ENCODE data around the gene CA5A.
"Not testable (repeated sequence)": the region's sequence is repeated elsewhere in the genome, so short reads cannot be mapped to it uniquely, and the experiment has no call there.

The CA5A gene

GRCh38 chr16:87896924-87897520 is 39.3 kb downstream of the CA5A start:
- not testable (repeated sequence) for H3K9me3 ChIP-seq (ENCODE audit: insufficient read depth, low read depth, low read length); H3K36me3 ChIP-seq (ENCODE audit: insufficient read depth, low read depth, low read length); H3K9ac ChIP-seq (ENCODE audit: low read depth, low read length); H3K4me1 ChIP-seq (ENCODE audit: insufficient read depth, low read length); H3K4me3 ChIP-seq (ENCODE audit: low read length); H3K27me3 ChIP-seq (ENCODE audit: insufficient read depth, low read length); H3K27ac ChIP-seq (ENCODE audit: low read length)

DNA sequence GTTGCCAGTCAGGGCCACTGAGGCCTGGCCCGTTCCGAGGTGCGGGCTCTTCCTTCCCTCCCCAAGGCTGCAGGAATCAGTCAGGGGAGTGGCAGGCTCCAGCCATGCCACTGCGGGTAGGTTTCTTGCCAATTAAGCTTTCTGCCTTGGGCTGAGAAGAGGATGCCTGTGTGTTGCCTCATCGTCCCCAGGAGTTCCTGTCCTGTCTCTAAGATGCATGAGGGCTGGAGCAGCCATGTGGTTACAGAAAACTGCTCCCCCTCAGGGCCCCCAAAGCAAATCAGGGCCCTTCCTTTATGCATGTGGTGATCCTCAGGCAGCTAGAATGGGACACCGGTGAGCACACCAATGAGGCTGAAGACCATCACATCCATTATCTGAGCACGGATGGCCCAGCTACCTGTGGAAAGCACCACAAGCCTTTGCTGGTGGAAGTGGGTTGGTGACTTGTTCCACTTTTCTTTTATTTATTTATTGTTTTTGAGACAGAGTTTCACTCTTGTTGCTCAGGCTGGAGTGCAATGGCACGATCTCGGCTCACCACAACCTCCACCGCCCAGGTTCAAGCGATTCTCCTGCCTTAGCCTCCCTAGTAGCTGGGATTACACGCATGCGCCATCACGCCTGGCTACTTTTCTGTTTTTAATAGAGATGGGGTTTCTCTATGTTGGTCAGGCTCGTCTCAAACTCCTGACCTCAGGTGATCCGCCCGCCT is 40.0 kb downstream of the CA5A start:
- H3K36me3 ChIP-seq (ENCODE audit: insufficient read depth, low read depth, low read length); H3K4me1 ChIP-seq (ENCODE audit: insufficient read depth, low read length); H3K27ac ChIP-seq (ENCODE audit: low read length); H3K9me3 ChIP-seq (ENCODE audit: insufficient read depth, low read depth, low read length); H3K4me3 ChIP-seq (ENCODE audit: low read length); H3K27me3 ChIP-seq (ENCODE audit: insufficient read depth, low read length); H3K9ac ChIP-seq (ENCODE audit: low read depth, low read length): not testable (repeated sequence)

- Histone ChIP-seq H3K4me3 (ENCODE audit: low read length) (no peak overlapping the region), H3K27ac (ENCODE audit: low read length) (no peak overlapping the region), H3K9ac (ENCODE audit: low read depth, low read length) (no peak overlapping the region), H3K9me3 (ENCODE audit: insufficient read depth, low read depth, low read length) (no peaks in the 10 kb centered on the region), H3K36me3 (ENCODE audit: insufficient read depth, low read depth, low read length) (no peaks in the 10 kb centered on the region), H3K27me3 (ENCODE audit: insufficient read depth, low read length) (no peaks in the 10 kb centered on the region), H3K4me1 (ENCODE audit: insufficient read depth, low read length) (no peaks in the 10 kb centered on the region)
Measured at GRCh38 chr16:87895641-87896141, 40.6 kb downstream of the CA5A start.

DNA sequence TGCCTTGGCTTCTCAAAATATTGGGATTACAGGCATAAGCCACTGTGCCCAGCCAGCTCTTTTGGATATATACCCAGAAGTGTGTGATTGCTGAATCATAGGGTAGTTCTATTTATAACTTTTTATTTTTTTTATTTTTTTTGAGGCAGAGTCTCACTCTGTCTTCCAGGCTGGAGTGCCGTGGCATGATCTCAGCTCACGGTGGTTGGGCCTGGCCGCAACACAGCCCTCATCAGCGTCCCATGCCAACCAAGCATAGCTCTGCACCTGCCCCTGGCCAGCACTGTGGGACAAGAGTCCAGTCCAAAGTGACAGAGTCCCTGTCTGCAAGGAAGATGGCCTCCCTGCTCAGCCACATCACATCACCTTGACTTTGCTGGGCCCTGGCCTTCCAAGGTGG is 42.3 kb downstream of the CA5A start:
- H3K27ac ChIP-seq (ENCODE audit: low read length); H3K9ac ChIP-seq (ENCODE audit: low read depth, low read length); H3K27me3 ChIP-seq (ENCODE audit: insufficient read depth, low read length); H3K36me3 ChIP-seq (ENCODE audit: insufficient read depth, low read depth, low read length); H3K9me3 ChIP-seq (ENCODE audit: insufficient read depth, low read depth, low read length); H3K4me1 ChIP-seq (ENCODE audit: insufficient read depth, low read length); H3K4me3 ChIP-seq (ENCODE audit: low read length): not testable (repeated sequence)

DNA sequence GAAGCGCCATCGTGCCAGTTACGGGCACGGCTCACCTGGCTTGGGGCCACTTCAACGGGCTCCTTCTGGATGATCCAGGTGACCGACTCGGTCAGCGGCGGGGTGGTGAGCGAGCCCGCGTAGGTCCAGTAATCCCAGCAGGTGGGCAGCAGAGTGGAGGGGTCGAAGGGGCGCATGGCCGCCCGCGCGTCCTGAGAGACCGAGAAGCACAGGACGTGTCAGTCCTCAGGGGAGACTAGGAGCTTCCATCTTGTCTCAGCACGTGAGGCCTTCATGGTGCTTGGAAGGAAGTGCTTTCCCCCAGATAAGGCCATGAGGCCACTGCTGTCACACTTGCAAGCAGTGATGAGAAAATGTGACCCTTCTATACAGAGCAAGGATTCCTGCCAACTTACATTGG is 44.6 kb downstream of the CA5A start:
- Histone ChIP-seq H3K9ac (ENCODE audit: low read depth, low read length) (no peak overlapping the region), H3K36me3 (ENCODE audit: insufficient read depth, low read depth, low read length) (no peaks in the 10 kb centered on the region), H3K4me3 (ENCODE audit: low read length) (no peak overlapping the region), H3K27ac (ENCODE audit: low read length) (no peak overlapping the region), H3K9me3 (ENCODE audit: insufficient read depth, low read depth, low read length) (no peaks in the 10 kb centered on the region), H3K27me3 (ENCODE audit: insufficient read depth, low read length) (no peaks in the 10 kb centered on the region), H3K4me1 (ENCODE audit: insufficient read depth, low read length) (no peaks in the 10 kb centered on the region)

DNA sequence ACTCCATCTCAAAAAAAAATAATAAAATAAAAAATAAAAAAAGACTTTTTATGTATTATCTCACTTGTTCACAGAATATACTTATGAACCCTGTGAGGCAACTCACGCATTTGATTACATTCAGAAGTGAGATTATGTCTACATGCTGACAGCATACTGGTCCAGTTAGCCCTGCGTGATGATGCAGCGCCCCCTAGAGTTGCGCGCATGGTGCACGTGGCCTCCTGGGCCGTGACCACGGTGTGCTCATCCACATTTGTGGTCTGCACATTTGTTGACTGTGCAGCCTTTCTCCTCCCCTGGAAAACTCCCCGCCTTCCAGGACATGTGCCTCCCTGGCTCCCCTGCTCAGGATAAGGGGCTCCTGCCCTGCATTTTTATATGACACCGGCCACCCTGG is 46.6 kb downstream of the CA5A start:
- not testable (repeated sequence) for H3K9ac ChIP-seq (ENCODE audit: low read depth, low read length); H3K27ac ChIP-seq (ENCODE audit: low read length); H3K4me3 ChIP-seq (ENCODE audit: low read length); H3K9me3 ChIP-seq (ENCODE audit: insufficient read depth, low read depth, low read length); H3K4me1 ChIP-seq (ENCODE audit: insufficient read depth, low read length); H3K27me3 ChIP-seq (ENCODE audit: insufficient read depth, low read length); H3K36me3 ChIP-seq (ENCODE audit: insufficient read depth, low read depth, low read length)

GRCh38 chr16:87888346-87888745 is 48.0 kb downstream of the CA5A start:
- not testable (repeated sequence) for H3K36me3 ChIP-seq (ENCODE audit: insufficient read depth, low read depth, low read length); H3K27ac ChIP-seq (ENCODE audit: low read length); H3K9ac ChIP-seq (ENCODE audit: low read depth, low read length); H3K4me3 ChIP-seq (ENCODE audit: low read length); H3K9me3 ChIP-seq (ENCODE audit: insufficient read depth, low read depth, low read length); H3K27me3 ChIP-seq (ENCODE audit: insufficient read depth, low read length); H3K4me1 ChIP-seq (ENCODE audit: insufficient read depth, low read length)

- H3K9ac ChIP-seq (ENCODE audit: low read depth, low read length); H3K36me3 ChIP-seq (ENCODE audit: insufficient read depth, low read depth, low read length); H3K27me3 ChIP-seq (ENCODE audit: insufficient read depth, low read length); H3K9me3 ChIP-seq (ENCODE audit: insufficient read depth, low read depth, low read length); H3K27ac ChIP-seq (ENCODE audit: low read length); H3K4me3 ChIP-seq (ENCODE audit: low read length); H3K4me1 ChIP-seq (ENCODE audit: insufficient read depth, low read length): not testable (repeated sequence)
Measured at GRCh38 chr16:87887931-87888330, 48.4 kb downstream of the CA5A start.

DNA sequence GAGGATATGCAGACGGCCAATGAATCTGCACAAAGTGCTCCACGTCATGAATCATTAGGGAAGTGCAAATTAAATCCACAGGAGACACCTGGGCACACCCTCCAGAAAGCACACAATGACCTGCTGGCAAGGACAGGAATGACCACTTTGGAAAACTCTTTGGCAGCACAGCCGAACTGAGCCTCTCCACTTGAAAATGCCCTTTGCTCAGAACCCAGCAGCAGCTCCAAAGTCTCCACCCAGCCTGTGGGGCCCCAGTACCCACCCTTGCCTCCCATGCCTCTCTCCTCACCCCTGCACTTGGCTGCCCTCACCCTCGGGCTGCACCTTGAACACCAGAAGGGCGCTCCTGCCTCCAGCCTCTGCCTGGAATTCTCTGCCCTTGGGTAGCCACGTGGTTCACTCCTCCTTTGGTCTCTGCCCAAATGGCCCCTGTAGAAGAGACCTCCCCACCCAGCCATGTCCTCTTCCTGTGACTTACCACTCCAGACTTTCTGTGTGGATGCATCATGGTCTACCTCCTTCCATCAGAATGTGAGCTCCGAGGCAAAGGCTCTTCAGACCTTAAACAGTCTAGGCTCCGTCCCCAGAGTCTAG is 50.9 kb downstream of the CA5A start:
- H3K4me3 ChIP-seq (ENCODE audit: low read length); H3K4me1 ChIP-seq (ENCODE audit: insufficient read depth, low read length); H3K9me3 ChIP-seq (ENCODE audit: insufficient read depth, low read depth, low read length); H3K36me3 ChIP-seq (ENCODE audit: insufficient read depth, low read depth, low read length); H3K9ac ChIP-seq (ENCODE audit: low read depth, low read length); H3K27me3 ChIP-seq (ENCODE audit: insufficient read depth, low read length); H3K27ac ChIP-seq (ENCODE audit: low read length): not testable (repeated sequence)

DNA sequence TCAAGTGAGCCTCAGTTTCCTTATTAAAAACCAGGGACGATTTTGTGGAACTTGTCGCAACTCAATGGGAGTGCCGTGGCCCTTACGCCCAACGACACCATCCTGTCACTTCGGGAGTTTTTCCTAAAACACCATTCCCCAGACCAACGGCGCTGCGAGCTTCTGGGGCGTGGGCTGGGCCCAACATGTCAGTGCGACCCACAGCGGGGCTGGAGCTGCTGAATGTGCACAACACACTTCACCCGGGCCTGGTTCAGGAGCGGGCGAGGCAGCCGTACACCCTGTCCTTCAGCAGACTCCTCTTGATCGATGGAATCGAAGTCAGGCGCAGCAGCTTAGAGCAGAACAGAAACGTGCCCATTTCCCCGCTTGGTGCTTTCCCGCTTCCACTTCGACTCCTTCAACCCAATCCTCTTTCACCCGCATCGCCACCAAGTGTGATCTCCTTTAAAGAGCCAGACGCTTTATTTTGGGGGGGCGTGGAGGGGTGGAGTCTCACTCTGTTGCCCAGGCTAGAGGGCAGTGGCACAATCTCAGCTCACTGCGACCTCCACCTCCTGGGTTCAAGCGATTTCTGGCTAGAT is 53.8 kb downstream of the CA5A start:
- no peak overlapping the region for H3K4me3 ChIP-seq (ENCODE audit: low read length)
- no peak overlapping the region for H3K9ac ChIP-seq (ENCODE audit: low read depth, low read length)
- no peaks in the 10 kb centered on the region for H3K36me3 ChIP-seq (ENCODE audit: insufficient read depth, low read depth, low read length)
- no peak overlapping the region for H3K27ac ChIP-seq (ENCODE audit: low read length)
- no peaks in the 10 kb centered on the region; the same call in 1 of the 2 replicates for H3K4me1 ChIP-seq (ENCODE audit: insufficient read depth, low read length)
- no peaks in the 10 kb centered on the region for H3K27me3 ChIP-seq (ENCODE audit: insufficient read depth, low read length)
- H3K9me3 ChIP-seq (ENCODE audit: insufficient read depth, low read depth, low read length), result no peaks in the 10 kb centered on the region

- no peak overlapping the region for H3K4me3 ChIP-seq (ENCODE audit: low read length)
Measured at GRCh38 chr16:87881324-87882200, 54.8 kb downstream of the CA5A start.

More at GRCh38 chr16:87881324-87882200, 54.8 kb downstream of the CA5A start:
- Histone ChIP-seq H3K9me3 (ENCODE audit: insufficient read depth, low read depth, low read length) (no peaks in the 10 kb centered on the region), H3K9ac (ENCODE audit: low read depth, low read length) (no peak overlapping the region), H3K27me3 (ENCODE audit: insufficient read depth, low read length) (no peaks in the 10 kb centered on the region), H3K27ac (ENCODE audit: low read length) (no peak overlapping the region), H3K4me1 (ENCODE audit: insufficient read depth, low read length) (no peaks in the 10 kb centered on the region; the same call in 1 of the 2 replicates), H3K36me3 (ENCODE audit: insufficient read depth, low read depth, low read length) (no peaks in the 10 kb centered on the region)
